Measurements from ENCODE around the gene HADH.
"Not testable (repeated sequence)": the region's sequence is repeated elsewhere in the genome, so short reads cannot be mapped to it uniquely, and the experiment has no call there.

Gene HADH

GRCh38 chr4:107989537-107990386 lies at the start of gene HADH:
HADH (plus strand) TSS chr4:107989889; CDS start chr4:107989933, 44 bp downstream.
- DNase-seq (ENCODE audit: low read depth in 2 of 2): peak; percentile 84 to 92

DNA sequence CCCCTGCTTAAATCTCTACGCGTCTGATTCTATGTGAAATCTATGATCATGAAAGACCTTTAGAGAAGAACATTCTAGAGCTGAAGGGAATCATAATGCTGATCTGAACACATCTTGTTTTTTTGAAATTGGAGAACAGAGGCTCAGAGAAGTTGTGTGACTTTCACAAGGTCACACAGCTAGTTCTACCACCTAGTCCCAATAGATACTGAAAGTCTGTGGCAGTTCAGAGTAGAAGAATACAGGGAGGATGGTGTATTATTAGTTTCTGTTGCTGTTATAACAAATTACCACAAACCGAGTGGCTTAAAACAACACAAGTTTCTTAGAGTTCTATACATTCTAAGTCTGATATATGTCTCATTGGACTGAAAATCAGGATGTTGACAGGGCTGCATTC lies 43.9 kb upstream of the HADH start:
- DNase-seq (ENCODE audit: low read depth in 2 of 2): no peak

- no peak for DNase-seq (ENCODE audit: low read depth in 2 of 2)
Observed at GRCh38 chr4:107950746-107951540, 38.7 kb upstream of the HADH start.

- no peak for DNase-seq (ENCODE audit: low read depth in 2 of 2)
Observed at GRCh38 chr4:107951551-107951950, 38.1 kb upstream of the HADH start.

- DNase-seq (ENCODE audit: low read depth in 2 of 2): no peak
Observed at GRCh38 chr4:107956011-107956410, 33.7 kb upstream of the HADH start.

GRCh38 chr4:107966903-107967302 lies 22.8 kb upstream of the HADH start:
- no peak for DNase-seq (ENCODE audit: low read depth in 2 of 2)

- not testable (repeated sequence) for DNase-seq (ENCODE audit: low read depth in 2 of 2)
Observed at GRCh38 chr4:107967519-107967918, 22.2 kb upstream of the HADH start.

DNA sequence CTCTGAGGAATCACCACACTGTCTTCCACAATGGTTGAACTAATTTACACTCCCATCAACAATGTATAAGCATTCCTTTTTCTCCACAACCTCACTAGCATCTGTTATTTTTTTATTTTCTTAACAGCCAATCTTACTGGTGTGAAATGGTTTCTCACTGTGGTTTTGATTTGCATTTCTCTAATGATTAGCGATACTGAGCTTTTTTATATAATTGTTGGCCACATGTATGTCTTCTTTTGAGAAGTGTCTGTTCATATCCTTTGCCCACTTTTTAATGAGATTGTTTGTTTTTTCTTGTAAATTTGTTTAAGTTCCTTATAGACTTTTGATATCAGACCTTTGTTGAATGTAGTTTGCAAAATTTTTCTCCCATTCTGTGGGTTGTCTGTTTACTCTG lies 21.8 kb upstream of the HADH start:
- DNase-seq (ENCODE audit: low read depth in 2 of 2): not testable (repeated sequence)

- no peak for DNase-seq (ENCODE audit: low read depth in 2 of 2)
Observed at GRCh38 chr4:107970063-107970798, 19.5 kb upstream of the HADH start.

GRCh38 chr4:107972605-107973004 lies 17.1 kb upstream of the HADH start:
- no peak for DNase-seq (ENCODE audit: low read depth in 2 of 2)

GRCh38 chr4:107974523-107974922 lies 15.2 kb upstream of the HADH start:
- DNase-seq (ENCODE audit: low read depth in 2 of 2): no peak

- DNase-seq (ENCODE audit: low read depth in 2 of 2): no peak
Observed at GRCh38 chr4:107977482-107977881, 12.2 kb upstream of the HADH start.

DNA sequence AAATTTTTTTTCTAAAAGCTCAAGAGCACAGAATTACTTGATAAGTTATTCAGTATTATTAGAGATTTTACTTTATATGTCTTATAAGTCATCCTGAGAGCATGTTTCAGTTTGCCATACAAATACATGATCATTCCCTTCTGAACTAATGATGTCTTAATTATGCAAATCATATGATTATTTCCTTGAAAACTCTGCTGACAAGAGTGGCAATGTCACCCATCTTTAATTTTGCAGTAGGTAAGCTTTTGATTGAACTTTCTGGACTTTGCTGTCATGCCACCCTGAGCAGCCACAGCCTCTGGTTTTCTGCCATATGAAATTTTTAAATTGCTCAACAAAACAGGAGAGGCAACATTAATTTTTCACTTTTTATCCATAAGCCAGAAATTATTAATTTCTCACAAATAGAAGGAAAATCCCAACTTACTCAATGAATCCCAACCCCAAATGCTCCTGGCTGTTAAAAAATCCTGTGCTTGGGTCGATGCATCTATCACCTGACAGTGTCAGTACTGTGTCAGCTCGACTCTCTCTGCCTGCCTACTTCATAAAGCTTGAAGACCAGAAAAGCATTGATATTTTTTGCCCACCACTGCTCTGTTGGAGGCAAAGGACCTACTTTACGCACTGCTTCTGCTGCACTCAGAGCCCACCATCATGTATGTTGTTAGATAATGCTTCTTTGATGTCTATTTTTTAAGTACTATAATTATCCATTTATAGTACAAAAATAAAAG lies 11.6 kb upstream of the HADH start:
- DNase-seq (ENCODE audit: low read depth in 2 of 2): no peak

GRCh38 chr4:107978716-107979451 lies 10.8 kb upstream of the HADH start:
- no peak for DNase-seq (ENCODE audit: low read depth in 2 of 2)

- DNase-seq (ENCODE audit: low read depth in 2 of 2): no peak
Observed at GRCh38 chr4:107987916-107988762, 1.6 kb upstream of the HADH start.

- DNase-seq (ENCODE audit: low read depth in 2 of 2): no peak
Observed at GRCh38 chr4:107988763-107989035, 990 bp upstream of the HADH start.

DNA sequence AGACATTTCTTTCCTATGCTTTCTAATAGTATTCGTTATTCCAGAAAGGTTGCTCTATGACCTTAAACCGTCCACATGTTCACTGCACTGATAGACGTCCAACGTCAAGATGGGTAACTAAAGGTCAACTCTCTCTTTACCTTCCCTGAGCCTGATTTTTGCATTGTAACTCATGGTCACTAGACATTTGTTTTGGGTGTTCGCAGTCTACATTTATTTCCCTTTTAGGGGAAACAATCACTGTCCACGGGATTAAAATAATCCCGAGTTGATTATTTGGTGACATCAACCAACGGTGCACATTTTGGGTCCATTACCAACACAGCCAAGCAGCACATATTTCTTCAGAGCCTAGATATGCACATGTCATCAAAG lies 540 bp upstream of the HADH start:
- DNase-seq (ENCODE audit: low read depth in 2 of 2): no peak

DNA sequence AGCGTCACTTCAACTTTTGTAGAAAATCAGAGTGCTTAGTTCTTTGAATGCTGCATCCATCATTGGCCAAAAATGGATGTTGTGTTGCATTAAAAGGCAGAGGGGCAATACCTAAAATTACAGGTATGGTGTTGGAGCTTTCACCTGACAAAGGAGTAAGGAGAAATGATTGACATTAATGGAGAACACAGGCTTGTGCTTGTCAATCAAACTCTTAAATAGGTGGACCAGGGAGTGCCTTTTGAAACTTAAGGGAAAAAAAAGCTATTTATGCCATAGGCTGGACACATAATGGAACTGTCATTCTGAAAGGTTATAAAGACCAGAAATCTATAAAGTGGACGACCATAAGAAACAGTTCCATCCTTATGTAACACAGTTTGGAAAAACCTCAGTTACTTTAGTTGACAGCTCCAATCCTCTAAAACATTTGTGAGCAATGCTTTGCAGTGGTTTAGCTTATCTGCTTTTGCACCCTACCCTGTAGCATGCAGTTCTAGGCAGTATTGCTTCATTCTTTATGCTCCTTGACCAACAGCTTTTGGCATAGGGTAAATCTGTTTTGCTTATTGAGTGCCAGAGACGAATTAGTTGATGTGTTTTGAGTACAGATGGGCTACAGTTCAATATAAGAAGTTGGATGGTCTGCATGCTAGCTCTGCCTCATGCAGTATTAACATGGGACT lies 2.4 kb downstream of the HADH start:
- no peak for DNase-seq (ENCODE audit: low read depth in 2 of 2)

DNA sequence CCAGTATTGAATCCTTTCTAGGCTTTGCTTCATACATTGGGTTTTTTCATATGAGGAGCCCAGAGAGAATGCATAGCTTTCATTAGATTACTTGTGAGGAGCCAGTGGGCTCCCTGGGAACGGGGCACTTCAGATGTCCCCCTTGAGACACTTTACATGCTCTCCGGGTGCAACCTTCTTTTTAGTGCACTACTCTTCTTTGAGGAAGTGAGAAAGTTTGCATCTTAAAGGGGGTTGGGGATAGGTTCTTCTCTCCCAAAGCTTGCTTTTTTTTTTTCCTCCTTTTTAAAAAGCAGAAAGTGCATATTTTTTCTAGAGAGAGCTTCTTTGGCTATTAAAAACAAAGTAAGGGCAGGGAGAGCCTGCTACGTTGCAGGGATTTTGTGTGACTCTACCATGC lies 4.3 kb downstream of the HADH start:
- no peak for DNase-seq (ENCODE audit: low read depth in 2 of 2)

DNA sequence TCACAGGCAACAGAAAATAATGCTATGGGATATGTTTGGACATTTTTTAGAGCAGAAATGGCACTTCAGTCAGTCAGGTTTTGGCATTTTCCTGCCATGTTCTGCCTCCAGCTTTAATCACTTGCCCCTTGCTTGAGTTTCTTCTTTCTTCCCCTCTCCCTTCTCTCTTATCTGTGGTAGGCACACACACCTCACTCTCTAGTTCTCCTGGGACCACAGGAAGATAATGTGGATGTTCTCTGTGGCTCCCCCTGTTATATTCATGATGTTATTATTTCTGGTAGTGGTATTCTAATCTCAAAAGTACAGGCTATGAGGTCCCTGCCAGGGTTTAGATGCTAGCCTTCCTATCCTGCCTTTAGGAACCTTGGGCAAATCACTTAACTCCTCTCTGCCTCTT lies 5.2 kb downstream of the HADH start:
- DNase-seq (ENCODE audit: low read depth in 2 of 2): no peak
